ENCODE results near the gene PLD5.

GRCh38 chr1:242546849-242547729 lies 22.6 kb upstream of the PLD5 start:
- no peak for TF ChIP-seq POLR2A (IDR thresholded peaks at IDR 0.05; ENCODE audit: low read depth, low read length)
- no peak for TF ChIP-seq TAF1 (IDR thresholded peaks at IDR 0.05; ENCODE audit: borderline replicate concordance, low read depth, low read length)
